NT2/D1 (cell line): Measurements from ENCODE around the gene TEK.
"Not testable (repeated sequence)": the region's sequence is repeated elsewhere in the genome, so short reads cannot be mapped to it uniquely, and the experiment has no call there.

Experiments used
- DNase-seq: peaks from one replicate; pipeline ENCODE4 v3.0.0-alpha.2; 2011; ENCODE audit warnings: low read depth, low spot score
- H3K27me3 ChIP-seq: 2 replicates; pipeline ENCODE4 v1.6.0; 2011; ENCODE audit warnings: mild to moderate bottlenecking; ENCODE audit not compliant: insufficient read length, insufficient read depth
- H3K36me3 ChIP-seq: 2 replicates; pipeline ENCODE4 v1.6.1; 2011; ENCODE audit warnings: mild to moderate bottlenecking, low read length, mixed read lengths; ENCODE audit not compliant: insufficient read depth, insufficient read length
- H3K4me1 ChIP-seq: 2 replicates; pipeline ENCODE4 v1.5.1; 2011; ENCODE audit not compliant: insufficient read depth, insufficient read length
- H3K4me3 ChIP-seq: 2 replicates; pipeline ENCODE4 v1.5.1; 2011; ENCODE audit warnings: low read depth; ENCODE audit not compliant: insufficient read length
- H3K9ac ChIP-seq: 2 replicates; pipeline ENCODE4 v1.6.0; 2011; ENCODE audit warnings: low read depth; ENCODE audit not compliant: insufficient read length
- H3K9me3 ChIP-seq: 2 replicates; pipeline ENCODE4 v1.5.1; 2011; ENCODE audit warnings: mild to moderate bottlenecking, low read length; ENCODE audit not compliant: insufficient read depth
- SUZ12 ChIP-seq: IDR thresholded peaks from 2 replicates; pipeline ENCODE4 v1.6.1; 2011; ENCODE audit not compliant: insufficient read length, insufficient read depth; ENCODE audit errors: extremely low read depth
- YY1 ChIP-seq: IDR thresholded peaks from 2 replicates; pipeline ENCODE4 v1.6.1; 2011; ENCODE audit not compliant: insufficient read length, insufficient read depth
- ZNF274 ChIP-seq: IDR thresholded peaks from 2 replicates; pipeline ENCODE4 v1.6.1; 2011; ENCODE audit warnings: mild to moderate bottlenecking, low read depth, low read length

The TEK gene

GRCh38 chr9:27086818-27087680, 22.0 kb upstream of the TEK start:
- no peaks in the 10 kb centered on the region for H3K4me1 ChIP-seq
- TF ChIP-seq SUZ12 (no peak), ZNF274 (no peak), YY1 (no peak)
- peaks cover 6% of the 10 kb centered on the region; the same call in 1 of the 2 replicates for H3K9me3 ChIP-seq
- H3K4me3 ChIP-seq, result no peak overlapping the region
- H3K9ac ChIP-seq, result no peak overlapping the region
- H3K27me3 ChIP-seq, result no peaks in the 10 kb centered on the region
- no peaks in the 10 kb centered on the region for H3K36me3 ChIP-seq
- no peak for DNase-seq

DNA sequence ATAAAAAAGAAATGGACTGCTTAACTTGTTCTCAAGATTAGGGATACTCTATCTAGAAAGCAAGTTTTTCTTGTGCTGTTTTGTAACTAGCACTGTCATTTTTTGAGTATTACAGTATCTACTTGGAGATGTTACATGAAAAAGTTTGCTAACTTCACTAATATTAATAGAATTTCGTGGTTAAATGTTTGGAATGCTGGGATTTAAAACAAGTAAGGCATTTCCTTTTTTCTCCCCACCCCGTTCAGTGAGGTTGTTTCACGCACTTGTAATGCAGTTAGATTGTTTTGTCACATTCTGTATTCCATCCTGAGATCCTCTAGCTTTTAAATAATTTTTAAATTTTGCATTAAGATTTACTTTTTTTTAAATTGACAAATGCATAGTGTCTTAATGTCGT, 20.0 kb upstream of the TEK start:
- H3K9ac ChIP-seq, result no peak overlapping the region
- no peak for DNase-seq

DNA sequence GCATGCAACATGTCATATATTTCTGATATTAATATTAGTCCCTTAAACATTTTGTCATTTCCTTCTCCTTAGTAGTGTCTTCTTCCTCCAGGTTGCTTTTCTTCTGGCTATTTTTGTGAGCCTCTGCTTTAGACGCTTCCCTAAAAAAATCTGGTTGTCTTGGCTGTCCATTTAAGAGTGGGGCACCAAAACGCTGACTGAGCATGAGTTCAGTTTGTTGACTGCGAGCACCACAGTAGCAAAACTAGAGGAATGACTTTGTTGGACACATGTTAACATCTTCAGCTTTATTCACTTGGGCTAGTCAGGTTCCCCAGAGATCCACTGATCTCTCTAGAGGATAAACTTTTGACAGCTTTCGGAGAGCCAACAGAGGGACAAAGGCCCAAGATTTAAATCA, 19.3 kb upstream of the TEK start:
- no peak overlapping the region for H3K9ac ChIP-seq
- peaks cover 16% of the 10 kb centered on the region; the same call in 1 of the 2 replicates for H3K9me3 ChIP-seq
- H3K4me1 ChIP-seq, result no peaks in the 10 kb centered on the region
- TF ChIP-seq ZNF274 (no peak), YY1 (no peak), SUZ12 (no peak)
- no peaks in the 10 kb centered on the region for H3K36me3 ChIP-seq
- H3K4me3 ChIP-seq, result no peak overlapping the region
- no peak for DNase-seq
- no peaks in the 10 kb centered on the region for H3K27me3 ChIP-seq

More for the DNA sequence above, 20.0 kb upstream of the TEK start:
- Histone ChIP-seq H3K9me3 (peaks cover 16% of the 10 kb centered on the region; the same call in 1 of the 2 replicates), H3K4me3 (no peak overlapping the region), H3K27me3 (no peaks in the 10 kb centered on the region), H3K36me3 (no peaks in the 10 kb centered on the region), H3K4me1 (no peaks in the 10 kb centered on the region)
- TF ChIP-seq YY1 (no peak), ZNF274 (no peak), SUZ12 (no peak)

- no peak overlapping the region for H3K9ac ChIP-seq
- H3K4me1 ChIP-seq, result no peaks in the 10 kb centered on the region
- H3K9me3 ChIP-seq, result peaks cover 16% of the 10 kb centered on the region; the same call in 1 of the 2 replicates
- no peaks in the 10 kb centered on the region for H3K36me3 ChIP-seq
- no peak overlapping the region for H3K4me3 ChIP-seq
- DNase-seq, result no peak
- TF ChIP-seq SUZ12, result no peak
- no peak for TF ChIP-seq YY1
- no peak for TF ChIP-seq ZNF274
- H3K27me3 ChIP-seq, result no peaks in the 10 kb centered on the region
These were observed 18.8 kb upstream of the TEK start for GRCh38 chr9:27090231-27090630.

DNA sequence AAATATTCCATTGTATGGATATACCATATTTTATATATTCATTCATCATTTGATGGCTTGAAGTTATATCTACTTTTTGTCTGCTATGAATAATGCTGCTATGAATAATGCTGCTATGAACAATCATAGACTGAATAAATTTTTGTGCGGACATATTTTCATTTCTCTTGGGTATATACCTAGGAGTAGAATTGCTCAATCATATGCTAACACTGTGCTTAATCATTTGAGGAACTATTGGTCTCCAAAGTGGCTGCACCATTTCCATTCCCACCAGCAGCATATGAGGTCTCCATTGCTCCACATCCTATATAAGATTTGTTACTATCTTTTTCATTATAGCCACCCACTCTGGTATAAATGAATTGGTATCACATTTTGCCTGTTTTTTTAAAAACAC, 18.3 kb upstream of the TEK start:
- Histone ChIP-seq H3K9me3 (peaks cover 16% of the 10 kb centered on the region; the same call in 1 of the 2 replicates), H3K27me3 (no peaks in the 10 kb centered on the region), H3K36me3 (no peaks in the 10 kb centered on the region), H3K4me3 (no peak overlapping the region), H3K9ac (no peak overlapping the region), H3K4me1 (no peaks in the 10 kb centered on the region)
- no peak for DNase-seq
- TF ChIP-seq ZNF274 (no peak), YY1 (no peak), SUZ12 (no peak)

- not testable (repeated sequence) for H3K27me3 ChIP-seq, H3K9ac ChIP-seq, H3K4me3 ChIP-seq, H3K4me1 ChIP-seq, DNase-seq, H3K36me3 ChIP-seq
- peaks cover 16% of the 10 kb centered on the region; the same call in 1 of the 2 replicates for H3K9me3 ChIP-seq
These were observed 16.5 kb upstream of the TEK start for GRCh38 chr9:27092496-27092895.

GRCh38 chr9:27093384-27094067, 15.5 kb upstream of the TEK start:
- not testable (repeated sequence) for H3K27me3 ChIP-seq, H3K9ac ChIP-seq, H3K36me3 ChIP-seq, H3K4me1 ChIP-seq, DNase-seq, H3K4me3 ChIP-seq
- peaks cover 16% of the 10 kb centered on the region; the same call in 1 of the 2 replicates for H3K9me3 ChIP-seq
